CD4-positive, alpha-beta T cell treated with Interleukin-10 for 1 hour (primary cell): ENCODE data around the gene INHBE.
"Not testable (repeated sequence)": the region's sequence is repeated elsewhere in the genome, so short reads cannot be mapped to it uniquely, and the experiment has no call there.

Experiments used
- DNase-seq: peaks from one replicate; pipeline ENCODE4 v3.0.0-alpha.2; 2020

INHBE gene

DNA sequence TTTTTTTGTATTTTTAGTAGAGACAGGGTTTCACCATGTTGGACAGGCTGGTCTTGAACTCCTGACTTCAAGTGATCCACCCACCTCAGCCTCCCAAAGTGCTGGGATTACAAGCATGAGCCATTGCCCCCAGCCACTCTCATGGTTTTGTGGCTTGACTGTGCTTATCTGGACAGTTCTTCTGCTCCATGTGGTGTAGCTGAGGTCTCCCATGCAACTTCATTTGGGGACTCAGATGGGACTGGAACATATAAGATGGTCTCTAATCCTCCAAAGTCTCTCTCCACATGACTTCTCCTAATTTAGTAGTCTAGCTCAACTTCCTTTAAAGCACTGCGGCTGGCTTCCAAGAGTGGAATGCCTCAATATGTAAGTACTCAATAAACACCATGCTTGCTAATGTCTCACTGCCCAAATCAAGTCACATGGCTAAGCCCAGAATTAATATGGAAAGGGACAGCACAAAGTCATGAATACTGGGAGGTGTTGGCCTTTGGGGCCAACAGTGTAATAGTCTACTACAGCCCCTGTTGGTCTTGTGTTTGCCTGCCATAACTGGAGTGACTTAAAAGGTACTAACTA, 13.2 kb upstream of the INHBE start:
- DNase-seq: no peak

DNA sequence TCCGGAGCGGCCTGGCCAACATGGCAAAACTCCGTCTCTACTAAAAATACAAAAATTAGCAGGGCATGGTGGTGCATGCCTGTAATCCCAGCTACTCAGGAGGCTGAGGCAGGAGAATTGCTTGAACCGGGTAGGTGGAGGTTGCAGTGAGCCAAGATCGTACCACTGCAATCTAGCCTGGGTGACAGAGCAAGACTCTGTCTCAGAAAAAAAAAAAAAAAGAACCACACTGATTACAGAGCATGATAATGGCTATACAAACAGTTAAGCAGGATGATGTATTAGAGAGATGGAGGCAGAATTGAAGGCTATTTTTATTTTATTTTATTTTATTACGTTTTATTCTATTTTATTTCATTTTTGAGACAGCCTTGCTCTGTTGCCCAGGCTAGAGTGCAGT, 10.8 kb upstream of the INHBE start:
- DNase-seq: not testable (repeated sequence)

DNA sequence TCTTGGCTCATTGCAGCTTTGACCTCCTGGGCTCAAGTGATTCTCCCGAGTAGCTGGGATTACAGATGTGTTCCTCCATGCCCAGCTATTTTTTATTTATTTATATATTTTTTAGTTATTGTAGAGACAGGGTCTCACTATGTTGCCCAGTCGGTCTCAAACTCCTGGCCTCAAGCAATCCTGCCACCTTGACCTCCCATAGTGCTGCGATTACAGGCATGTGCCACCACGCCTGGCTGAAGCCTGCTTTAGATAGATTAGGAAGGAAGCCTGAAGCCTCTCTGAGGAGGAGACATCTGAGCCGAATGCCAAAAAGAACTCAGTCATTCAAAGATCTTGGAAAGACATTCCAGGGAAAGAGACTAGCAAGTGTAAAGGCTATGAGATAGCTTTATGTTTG, 10.4 kb upstream of the INHBE start:
- DNase-seq: no peak

DNA sequence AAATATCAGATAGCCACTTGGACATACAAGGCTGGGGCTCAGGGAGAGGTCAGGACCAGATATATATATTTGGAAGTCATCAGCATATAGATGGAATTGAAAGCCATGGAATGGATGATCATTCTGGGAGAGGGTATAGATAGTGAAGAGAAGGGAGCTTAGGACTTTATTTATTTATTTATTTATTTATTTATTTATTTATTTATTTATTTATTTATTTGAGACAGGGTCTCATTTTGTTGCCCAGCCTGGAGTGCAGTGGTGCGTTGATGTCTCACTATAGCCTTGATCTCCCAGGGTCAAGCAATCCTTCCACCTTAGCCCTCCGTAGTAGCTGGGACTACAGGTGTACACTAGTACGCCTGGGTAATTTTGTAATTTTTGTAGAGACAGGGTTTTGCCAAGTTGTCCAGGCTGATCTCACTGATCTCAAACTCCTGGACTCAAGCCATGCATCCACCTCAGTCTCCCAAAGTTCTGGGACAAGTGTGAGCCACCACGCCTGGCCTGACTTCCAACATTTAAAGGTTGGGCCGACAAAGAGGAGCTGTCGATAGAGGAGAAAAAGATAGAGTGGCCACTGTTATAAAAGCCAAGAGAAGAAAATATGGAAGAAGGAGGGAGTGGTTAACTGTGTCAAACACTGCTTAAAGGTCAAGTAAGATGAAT, 8.7 kb upstream of the INHBE start:
- DNase-seq: no peak

DNA sequence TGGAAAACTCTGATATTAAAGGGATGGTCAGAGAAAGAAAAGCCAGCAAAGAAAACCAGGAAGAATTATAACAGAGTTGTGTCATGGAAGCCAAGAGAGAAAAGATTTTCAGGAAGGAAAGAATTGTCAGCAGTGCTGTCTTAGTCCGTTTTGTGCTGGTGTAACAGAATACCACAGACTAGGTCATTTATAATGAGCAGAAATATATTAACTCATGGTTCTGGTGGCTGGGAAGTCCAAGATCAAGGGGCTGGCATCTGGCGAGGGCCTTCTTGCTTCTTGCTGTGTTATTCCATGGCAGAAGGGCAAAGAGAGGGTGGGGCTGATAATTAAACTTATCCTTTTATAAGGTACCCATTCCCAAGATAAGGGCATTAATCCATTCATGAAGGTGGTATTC, 6.4 kb upstream of the INHBE start:
- no peak for DNase-seq

DNA sequence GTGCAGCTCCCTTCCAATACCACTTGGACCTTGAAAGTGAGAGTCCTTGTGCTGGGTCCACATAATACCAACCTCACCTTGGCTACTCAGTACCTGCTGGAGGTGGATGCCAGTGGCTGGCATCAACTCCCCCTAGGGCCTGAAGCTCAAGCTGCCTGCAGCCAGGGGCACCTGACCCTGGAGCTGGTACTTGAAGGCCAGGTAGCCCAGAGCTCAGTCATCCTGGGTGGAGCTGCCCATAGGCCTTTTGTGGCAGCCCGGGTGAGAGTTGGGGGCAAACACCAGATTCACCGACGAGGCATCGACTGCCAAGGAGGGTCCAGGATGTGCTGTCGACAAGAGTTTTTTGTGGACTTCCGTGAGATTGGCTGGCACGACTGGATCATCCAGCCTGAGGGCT, 5.7 kb upstream of the INHBE start:
- DNase-seq: no peak

DNA sequence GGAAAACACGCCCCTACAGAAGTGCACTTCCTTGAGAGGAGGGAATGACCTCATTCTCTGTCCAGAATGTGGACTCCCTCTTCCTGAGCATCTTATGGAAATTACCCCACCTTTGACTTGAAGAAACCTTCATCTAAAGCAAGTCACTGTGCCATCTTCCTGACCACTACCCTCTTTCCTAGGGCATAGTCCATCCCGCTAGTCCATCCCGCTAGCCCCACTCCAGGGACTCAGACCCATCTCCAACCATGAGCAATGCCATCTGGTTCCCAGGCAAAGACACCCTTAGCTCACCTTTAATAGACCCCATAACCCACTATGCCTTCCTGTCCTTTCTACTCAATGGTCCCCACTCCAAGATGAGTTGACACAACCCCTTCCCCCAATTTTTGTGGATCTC, 5.0 kb upstream of the INHBE start:
- no peak for DNase-seq

DNA sequence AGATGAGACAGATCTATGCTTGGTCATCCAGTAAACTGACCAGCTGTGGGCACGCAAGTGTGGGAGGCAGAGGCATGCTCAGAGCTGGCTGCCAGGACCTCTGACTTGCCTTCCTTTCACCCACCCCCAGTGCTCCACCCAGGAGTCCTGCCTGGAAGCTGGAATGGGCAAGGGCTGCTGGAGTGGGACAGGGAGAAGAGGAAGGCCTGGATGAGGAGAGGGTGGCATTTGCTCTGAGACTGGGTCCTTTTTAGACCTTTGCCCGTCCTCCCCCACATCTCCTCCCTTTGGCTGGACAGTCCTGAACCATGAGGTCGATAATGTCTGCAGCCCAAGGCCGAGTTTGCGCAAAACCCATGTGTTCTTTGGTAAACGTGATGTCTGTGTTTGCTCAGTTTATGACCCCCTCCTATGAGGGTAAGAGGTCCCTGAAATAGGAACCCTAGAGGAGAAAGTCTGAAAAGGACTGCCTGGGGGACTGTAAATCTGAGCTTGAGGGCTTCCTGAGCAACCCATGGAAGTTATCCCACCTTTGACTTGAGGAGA, 3.8 kb upstream of the INHBE start:
- no peak for DNase-seq

DNA sequence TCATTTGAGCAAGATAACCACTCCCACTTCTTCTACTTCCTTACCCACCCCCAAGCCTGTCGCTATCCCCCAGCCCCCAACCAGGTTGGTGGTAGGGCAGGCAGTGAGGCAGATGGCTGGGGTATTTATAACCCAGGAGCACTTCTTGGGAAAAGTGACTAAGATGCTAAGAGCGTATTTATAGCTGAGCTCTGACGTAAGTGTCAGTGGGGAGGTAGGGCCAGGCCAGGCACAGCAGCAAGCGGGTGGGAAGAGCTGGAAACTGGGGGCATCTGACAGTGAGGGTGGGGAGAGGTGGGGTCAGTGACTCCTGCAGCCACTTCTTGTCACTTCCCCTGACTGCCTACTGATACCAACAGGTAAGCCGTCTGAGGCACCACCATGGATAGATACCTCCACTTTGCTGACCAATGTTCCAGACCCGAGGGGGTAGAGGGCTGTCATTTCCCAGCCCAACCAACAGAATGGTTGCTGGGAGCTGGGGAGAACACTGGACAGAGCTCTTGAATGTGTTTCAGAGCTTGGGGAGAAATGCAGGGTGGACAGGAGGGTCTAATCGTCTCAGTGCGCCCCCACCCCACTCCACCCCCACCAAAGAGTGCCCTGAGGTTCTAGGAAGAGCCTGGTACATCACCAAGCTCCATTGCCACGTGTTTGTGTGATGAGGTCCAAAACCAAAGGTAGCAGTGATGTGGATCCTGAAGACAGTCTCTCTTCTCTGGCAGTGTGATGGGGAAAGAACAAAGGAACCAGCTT, 2.7 kb upstream of the INHBE start:
- DNase-seq: no peak

DNA sequence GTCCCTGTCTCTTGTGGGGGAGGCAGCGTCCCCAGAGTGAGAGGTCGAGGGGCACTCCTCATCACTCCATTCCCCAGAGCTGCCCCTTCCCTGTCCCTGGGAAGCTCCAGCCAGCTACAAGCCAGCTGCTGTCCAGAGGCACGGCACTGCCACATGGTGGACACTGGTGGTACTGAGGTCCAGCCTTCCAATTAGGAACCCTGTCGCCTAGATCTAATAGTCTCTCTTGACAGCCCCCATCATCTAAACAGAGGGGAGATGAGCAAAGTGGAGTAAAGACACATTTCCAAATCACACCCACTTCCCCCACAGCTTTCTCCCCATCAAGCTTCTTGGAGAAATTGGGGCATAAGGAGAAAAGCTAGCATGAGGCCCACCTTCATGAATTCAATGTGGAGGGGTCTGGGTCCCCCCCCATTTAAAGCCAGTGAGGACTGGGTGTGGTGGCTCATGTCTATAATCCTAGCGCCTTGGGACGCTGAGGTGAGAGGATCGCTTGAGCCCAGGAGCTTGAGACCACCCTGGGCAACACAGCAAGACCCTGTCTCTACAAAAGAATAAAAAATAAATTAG, 2.1 kb upstream of the INHBE start:
- peak; percentile 52 for DNase-seq

DNA sequence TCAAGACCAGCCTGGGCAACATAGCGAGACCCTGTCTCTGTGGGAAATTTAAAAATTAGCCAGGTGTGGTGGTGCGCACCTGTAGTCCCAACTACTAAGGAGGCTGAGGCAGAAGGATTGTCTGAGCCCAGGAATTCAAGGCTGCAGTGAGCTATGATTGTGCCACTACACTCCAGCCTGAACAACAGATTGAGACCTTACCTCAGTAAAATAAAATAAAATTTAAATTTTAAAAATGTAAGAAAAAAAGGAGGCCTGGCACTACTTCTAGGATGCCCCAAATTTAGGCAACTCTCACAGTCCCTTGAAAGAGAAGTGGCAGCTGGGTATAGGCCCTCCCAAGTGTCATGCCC, 918 bp upstream of the INHBE start:
- DNase-seq: no peak

DNA sequence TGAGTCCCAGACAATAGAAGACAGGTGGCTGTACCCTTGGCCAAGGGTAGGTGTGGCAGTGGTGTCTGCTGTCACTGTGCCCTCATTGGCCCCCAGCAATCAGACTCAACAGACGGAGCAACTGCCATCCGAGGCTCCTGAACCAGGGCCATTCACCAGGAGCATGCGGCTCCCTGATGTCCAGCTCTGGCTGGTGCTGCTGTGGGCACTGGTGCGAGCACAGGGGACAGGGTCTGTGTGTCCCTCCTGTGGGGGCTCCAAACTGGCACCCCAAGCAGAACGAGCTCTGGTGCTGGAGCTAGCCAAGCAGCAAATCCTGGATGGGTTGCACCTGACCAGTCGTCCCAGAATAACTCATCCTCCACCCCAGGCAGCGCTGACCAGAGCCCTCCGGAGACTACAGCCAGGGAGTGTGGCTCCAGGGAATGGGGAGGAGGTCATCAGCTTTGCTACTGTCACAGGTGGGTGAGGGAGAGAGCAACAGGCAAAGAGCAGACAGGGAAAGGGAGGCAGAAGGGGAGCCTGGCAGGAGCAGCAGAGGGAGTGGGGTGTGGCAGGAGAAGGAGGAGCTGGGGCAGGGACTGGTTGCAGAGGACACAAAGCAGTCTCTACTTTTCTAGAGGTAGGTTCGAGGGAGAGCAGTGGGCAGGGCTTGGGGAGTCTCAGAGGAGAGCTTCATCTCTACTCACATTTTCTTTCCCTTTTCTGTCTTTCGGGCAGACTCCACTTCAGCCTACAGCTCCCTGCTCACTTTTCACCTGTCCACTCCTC, 452 bp downstream of the INHBE start:
- DNase-seq: no peak

DNA sequence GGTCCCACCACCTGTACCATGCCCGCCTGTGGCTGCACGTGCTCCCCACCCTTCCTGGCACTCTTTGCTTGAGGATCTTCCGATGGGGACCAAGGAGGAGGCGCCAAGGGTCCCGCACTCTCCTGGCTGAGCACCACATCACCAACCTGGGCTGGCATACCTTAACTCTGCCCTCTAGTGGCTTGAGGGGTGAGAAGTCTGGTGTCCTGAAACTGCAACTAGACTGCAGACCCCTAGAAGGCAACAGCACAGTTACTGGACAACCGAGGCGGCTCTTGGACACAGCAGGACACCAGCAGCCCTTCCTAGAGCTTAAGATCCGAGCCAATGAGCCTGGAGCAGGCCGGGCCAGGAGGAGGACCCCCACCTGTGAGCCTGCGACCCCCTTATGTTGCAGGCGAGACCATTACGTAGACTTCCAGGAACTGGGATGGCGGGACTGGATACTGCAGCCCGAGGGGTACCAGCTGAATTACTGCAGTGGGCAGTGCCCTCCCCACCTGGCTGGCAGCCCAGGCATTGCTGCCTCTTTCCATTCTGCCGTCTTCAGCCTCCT, 1.1 kb downstream of the INHBE start:
- peak; percentile 69 for DNase-seq

DNA sequence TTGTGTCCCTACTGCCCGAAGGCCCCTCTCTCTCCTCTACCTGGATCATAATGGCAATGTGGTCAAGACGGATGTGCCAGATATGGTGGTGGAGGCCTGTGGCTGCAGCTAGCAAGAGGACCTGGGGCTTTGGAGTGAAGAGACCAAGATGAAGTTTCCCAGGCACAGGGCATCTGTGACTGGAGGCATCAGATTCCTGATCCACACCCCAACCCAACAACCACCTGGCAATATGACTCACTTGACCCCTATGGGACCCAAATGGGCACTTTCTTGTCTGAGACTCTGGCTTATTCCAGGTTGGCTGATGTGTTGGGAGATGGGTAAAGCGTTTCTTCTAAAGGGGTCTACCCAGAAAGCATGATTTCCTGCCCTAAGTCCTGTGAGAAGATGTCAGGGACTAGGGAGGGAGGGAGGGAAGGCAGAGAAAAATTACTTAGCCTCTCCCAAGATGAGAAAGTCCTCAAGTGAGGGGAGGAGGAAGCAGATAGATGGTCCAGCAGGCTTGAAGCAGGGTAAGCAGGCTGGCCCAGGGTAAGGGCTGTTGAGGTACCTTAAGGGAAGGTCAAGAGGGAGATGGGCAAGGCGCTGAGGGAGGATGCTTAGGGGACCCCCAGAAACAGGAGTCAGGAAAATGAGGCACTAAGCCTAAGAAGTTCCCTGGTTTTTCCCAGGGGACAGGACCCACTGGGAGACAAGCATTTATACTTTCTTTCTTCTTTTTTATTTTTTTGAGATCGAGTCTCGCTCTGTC, 1.8 kb downstream of the INHBE start:
- no peak for DNase-seq

DNA sequence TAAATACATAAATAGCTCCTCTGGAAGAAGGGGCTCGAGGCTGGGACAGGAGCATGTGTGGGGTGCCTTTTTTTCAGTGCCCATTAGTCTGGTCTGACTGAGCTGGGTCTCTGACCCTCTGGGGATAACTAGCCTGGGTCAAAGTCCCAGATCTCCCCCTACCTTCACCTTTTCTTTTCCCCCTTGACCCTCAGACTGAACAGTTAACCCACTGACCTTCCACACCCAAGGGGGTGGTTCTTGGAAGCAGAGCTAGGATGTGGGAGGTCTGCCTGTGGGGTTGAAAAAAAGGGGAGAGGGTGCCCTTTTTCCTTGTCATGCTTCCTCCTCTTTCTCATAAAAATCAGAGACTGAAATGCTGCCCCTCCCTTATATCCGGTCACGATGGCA, 3.6 kb downstream of the INHBE start:
- DNase-seq: no peak

DNA sequence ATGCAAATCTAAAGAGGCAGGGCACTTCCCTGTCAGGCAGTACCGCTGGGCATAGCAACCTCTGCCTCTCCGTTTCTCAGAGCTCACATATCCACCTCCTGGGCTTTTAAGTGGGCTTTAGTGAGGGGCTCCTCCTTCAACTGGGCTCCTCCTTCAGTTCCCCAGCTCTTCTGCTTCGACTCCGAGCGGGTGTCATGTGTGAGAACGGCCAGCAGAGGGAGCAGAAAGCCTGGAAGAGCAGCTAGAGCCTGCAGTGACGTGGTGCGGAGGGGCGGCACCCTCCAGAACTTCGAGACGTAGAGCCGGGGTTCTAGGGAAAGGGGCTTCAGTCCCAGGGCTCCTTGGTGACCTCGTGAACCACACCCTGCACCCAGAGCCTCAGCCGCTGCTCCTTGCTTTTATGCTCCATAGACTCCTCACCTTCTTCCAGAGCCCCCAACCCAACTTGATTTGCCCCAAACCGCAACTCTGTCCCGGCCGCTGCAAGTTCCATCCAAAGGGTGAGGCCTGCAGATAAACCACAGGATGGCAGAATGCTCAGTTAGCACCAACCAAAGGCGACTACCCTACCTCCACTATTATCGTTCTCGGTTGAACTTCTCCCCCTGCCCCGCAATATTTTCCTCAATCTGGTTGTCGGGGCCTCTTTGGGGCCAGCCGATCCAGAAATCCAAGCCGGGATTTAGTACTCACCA, 4.1 kb downstream of the INHBE start:
- DNase-seq: peak; percentile 96

DNA sequence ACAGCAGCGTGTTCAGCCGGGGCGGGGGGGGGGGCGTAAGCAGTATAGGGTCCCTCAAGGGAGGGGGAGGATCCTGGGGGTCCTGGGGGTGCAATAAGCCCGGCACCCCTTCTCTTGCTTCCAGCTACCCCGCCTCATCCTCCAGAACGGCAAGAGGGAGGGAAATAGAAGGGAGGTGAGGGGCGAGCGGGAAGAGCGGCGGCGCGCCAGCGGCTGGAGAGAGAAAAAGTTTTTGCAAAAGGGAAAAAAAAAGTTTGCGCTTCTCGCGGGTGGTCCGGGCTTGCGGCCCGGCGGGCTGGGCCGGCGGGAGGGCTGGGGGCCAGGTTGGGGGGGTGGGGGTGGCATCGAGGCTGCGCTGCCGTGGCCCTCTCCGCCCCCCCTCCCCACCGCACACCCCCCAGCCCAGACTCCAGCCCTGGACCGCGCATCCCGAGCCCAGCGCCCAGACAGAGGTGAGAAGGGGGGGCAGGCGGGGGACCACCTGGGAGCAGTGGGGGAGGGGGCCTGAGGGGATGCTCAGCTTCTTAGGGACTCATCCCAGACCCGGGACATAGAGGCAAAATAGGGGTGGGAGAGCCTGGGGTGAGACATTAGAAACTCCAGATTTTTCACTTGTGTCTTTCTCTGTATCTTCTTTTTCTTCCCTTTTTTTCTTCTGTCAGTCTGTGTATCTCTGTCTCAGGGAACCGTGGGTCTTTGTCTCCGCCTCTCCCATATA, 4.8 kb downstream of the INHBE start, which contains the start of gene GLI1:
TSS of gene GLI1 (plus strand) at position 36 of the 718 bp plus-strand sequence. CDS start 3,907 bp downstream, outside the sequence.
- DNase-seq: no peak

DNA sequence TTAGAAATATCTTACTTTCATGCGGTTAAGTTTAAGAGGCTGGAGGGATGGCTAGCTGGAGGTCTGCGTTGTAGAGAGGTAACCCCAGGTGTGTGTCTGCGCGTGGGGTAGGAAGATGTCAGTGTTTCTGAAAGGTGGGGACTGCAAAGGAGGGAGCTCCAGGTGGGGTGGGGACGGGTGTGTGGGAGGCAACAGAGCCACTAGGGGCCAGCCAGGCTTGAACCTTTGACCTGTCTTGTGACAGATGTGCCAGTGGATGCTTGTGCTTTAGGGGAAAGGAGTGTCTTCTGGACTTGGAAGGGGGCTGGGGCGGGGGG, 5.3 kb downstream of the INHBE start:
- DNase-seq: no peak

DNA sequence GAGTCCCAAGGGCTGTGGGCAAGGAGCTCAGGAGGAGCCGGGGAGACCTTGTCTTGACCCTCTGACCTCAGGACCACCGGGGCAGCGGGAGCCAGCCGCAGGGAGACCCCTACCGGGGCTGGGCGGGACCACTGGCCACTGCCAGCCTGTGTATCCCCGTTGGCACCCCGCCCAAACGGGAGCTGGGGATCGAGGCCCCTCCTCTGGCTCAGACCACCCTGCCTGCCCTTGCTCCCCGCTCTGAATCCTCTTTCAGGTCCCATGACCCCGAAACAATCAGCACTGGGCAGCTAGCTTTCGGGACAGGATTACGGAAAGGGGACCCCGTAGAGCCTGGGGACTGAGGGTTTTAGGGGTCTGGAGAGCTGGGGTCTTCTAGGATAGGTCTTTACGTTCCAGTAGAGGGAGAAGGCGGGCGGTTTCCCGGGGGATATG, 5.8 kb downstream of the INHBE start:
- no peak for DNase-seq

DNA sequence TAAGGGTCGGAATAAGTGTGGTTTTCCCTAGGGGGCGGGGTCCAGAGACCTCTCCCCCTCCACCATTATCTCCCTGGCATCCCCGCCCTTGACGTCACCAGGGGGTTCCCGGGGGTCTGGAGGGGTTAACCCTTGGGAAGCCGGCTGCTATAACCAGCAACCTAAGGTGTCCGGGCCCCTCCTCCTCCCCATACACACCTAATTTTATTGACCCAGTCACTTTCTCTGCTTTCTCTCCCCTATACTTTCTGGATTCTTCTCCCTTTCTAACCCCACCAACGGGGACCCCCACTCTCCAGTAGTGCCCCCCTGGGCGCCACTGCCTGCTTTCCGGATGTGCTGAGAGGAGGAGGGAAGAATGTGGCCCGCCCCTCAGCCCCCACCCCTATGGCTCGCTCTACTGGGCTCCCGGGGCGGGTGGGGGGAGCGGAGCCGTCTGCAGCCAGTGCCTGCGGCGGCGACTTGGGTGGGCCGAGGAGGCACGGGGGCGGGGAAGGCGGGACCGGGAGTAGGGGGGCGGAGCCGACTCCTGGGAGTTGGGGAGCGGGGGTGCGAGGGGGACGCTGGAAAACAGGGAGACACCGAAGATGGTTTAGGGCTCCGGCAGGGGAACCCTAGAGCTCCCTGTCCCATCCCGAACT, 6.3 kb downstream of the INHBE start:
- DNase-seq: peak; percentile 44
